Measurements from ENCODE around the gene CBFB. TPM values are rescaled to one million over a fixed set of nuclear protein-coding genes. Genes with fewer than 3 reads are reported as not detected.

Gene CBFB
- total and polyA plus RNA-seq, 2 of the 13 experiments (the other 11 are each of a cell fraction or from before 2014, with no cell fraction given): 22.1 to 70.8 TPM

DNA sequence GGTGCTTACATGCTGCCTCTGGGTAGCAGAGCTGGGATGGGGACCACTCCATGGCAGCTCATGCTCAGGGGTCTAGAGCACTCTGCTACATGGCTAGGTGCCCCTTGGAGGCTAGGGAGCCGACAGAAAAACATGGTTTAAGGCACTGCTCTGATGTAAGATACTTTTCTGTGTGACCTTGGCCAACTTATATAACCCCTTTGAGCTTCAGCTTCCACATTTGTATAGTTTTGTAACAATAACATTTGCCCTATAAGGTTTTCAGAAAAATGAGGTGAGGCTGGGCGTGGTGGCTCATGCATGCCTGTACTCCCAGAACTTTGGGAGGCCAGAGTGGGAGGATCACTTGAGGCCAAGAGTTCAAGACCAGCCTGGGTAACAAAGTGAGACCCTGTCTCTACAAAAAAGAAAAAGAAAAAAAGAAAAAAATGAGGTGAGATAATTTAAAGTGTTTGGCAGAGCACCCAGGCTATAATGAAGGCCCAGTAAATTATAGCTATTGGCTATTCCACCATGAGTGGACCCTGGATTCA, 37.3 kb upstream of the CBFB start (continued):
- TF ChIP-seq, protein P1, sequence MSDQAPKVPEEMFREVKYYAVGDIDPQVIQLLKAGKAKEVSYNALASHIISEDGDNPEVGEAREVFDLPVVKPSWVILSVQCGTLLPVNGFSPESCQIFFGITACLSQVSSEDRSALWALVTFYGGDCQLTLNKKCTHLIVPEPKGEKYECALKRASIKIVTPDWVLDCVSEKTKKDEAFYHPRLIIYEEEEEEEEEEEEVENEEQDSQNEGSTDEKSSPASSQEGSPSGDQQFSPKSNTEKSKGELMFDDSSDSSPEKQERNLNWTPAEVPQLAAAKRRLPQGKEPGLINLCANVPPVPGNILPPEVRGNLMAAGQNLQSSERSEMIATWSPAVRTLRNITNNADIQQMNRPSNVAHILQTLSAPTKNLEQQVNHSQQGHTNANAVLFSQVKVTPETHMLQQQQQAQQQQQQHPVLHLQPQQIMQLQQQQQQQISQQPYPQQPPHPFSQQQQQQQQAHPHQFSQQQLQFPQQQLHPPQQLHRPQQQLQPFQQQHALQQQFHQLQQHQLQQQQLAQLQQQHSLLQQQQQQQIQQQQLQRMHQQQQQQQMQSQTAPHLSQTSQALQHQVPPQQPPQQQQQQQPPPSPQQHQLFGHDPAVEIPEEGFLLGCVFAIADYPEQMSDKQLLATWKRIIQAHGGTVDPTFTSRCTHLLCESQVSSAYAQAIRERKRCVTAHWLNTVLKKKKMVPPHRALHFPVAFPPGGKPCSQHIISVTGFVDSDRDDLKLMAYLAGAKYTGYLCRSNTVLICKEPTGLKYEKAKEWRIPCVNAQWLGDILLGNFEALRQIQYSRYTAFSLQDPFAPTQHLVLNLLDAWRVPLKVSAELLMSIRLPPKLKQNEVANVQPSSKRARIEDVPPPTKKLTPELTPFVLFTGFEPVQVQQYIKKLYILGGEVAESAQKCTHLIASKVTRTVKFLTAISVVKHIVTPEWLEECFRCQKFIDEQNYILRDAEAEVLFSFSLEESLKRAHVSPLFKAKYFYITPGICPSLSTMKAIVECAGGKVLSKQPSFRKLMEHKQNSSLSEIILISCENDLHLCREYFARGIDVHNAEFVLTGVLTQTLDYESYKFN (CRISPR knock-in tag; conservative IDR thresholded peaks at IDR 0.05): no peak
- TF ChIP-seq CBFB (CRISPR knock-in tag; IDR thresholded peaks at IDR 0.05) (no peak), KDM2A (CRISPR knock-in tag; IDR thresholded peaks at IDR 0.05; ENCODE audit: borderline replicate concordance, low read depth) (no peak), ZNF569 (CRISPR knock-in tag; IDR thresholded peaks at IDR 0.05; ENCODE audit: borderline replicate concordance) (no peak), BCL6 (CRISPR knock-in tag; IDR thresholded peaks at IDR 0.05) (no peak), ZNF776 (CRISPR knock-in tag; IDR thresholded peaks at IDR 0.05) (no peak), GMEB1 (CRISPR knock-in tag; IDR thresholded peaks at IDR 0.05; ENCODE audit: borderline replicate concordance) (0 out of 2 replicates have a peak, but pooled peaks have one; percentile 31), HNF4G (IDR thresholded peaks at IDR 0.05; ENCODE audit: borderline replicate concordance, low read depth, low read length) (no peak), HNF4G (CRISPR knock-in tag; IDR thresholded peaks at IDR 0.05; ENCODE audit: borderline replicate concordance, low read depth) (0 out of 2 replicates have a peak, but pooled peaks have one; percentile 23), SOX6 (IDR thresholded peaks at IDR 0.05) (no peak), SOX6 (CRISPR knock-in tag; IDR thresholded peaks at IDR 0.05) (peak; percentile 33; the same call in 1 of the 2 replicates), SP4 (CRISPR knock-in tag; IDR thresholded peaks at IDR 0.05) (no peak), TOPORS (CRISPR knock-in tag; IDR thresholded peaks at IDR 0.05) (no peak), ZNF703 (CRISPR knock-in tag; IDR thresholded peaks at IDR 0.05; ENCODE audit: borderline replicate concordance) (no peak), RFXANK (CRISPR knock-in tag; IDR thresholded peaks at IDR 0.05) (no peak)
- TF ChIP-seq, protein P2, sequence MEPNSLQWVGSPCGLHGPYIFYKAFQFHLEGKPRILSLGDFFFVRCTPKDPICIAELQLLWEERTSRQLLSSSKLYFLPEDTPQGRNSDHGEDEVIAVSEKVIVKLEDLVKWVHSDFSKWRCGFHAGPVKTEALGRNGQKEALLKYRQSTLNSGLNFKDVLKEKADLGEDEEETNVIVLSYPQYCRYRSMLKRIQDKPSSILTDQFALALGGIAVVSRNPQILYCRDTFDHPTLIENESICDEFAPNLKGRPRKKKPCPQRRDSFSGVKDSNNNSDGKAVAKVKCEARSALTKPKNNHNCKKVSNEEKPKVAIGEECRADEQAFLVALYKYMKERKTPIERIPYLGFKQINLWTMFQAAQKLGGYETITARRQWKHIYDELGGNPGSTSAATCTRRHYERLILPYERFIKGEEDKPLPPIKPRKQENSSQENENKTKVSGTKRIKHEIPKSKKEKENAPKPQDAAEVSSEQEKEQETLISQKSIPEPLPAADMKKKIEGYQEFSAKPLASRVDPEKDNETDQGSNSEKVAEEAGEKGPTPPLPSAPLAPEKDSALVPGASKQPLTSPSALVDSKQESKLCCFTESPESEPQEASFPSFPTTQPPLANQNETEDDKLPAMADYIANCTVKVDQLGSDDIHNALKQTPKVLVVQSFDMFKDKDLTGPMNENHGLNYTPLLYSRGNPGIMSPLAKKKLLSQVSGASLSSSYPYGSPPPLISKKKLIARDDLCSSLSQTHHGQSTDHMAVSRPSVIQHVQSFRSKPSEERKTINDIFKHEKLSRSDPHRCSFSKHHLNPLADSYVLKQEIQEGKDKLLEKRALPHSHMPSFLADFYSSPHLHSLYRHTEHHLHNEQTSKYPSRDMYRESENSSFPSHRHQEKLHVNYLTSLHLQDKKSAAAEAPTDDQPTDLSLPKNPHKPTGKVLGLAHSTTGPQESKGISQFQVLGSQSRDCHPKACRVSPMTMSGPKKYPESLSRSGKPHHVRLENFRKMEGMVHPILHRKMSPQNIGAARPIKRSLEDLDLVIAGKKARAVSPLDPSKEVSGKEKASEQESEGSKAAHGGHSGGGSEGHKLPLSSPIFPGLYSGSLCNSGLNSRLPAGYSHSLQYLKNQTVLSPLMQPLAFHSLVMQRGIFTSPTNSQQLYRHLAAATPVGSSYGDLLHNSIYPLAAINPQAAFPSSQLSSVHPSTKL (CRISPR knock-in tag; IDR thresholded peaks at IDR 0.05): peak; percentile 63
- TF ChIP-seq, protein P3, sequence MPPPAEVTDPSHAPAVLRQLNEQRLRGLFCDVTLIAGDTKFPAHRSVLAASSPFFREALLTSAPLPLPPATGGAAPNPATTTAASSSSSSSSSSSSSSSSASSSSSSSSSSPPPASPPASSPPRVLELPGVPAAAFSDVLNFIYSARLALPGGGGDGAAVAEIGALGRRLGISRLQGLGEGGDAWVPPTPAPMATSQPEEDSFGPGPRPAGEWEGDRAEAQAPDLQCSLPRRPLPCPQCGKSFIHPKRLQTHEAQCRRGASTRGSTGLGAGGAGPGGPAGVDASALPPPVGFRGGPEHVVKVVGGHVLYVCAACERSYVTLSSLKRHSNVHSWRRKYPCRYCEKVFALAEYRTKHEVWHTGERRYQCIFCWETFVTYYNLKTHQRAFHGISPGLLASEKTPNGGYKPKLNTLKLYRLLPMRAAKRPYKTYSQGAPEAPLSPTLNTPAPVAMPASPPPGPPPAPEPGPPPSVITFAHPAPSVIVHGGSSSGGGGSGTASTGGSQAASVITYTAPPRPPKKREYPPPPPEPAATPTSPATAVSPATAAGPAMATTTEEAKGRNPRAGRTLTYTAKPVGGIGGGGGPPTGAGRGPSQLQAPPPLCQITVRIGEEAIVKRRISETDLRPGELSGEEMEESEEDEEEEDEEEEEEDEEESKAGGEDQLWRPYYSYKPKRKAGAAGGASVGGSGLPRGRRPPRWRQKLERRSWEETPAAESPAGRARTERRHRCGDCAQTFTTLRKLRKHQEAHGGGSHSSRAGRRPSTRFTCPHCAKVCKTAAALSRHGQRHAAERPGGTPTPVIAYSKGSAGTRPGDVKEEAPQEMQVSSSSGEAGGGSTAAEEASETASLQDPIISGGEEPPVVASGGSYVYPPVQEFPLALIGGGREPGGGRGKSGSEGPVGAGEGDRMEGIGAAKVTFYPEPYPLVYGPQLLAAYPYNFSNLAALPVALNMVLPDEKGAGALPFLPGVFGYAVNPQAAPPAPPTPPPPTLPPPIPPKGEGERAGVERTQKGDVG (CRISPR knock-in tag; IDR thresholded peaks at IDR 0.05; ENCODE audit: borderline replicate concordance): no peak
